SW480 (cell line): ENCODE measurements around the gene DTX4.

ENCODE experiments used
- DNase-seq: peaks from one replicate; pipeline ENCODE4 v3.0.0-alpha.2; 2016; ENCODE audit warnings: low spot score

Gene DTX4

GRCh38 chr11:59173080-59173963 lies 1.4 kb downstream of the DTX4 start:
- peak; percentile 25 for DNase-seq

GRCh38 chr11:59173964-59174663 lies 2.2 kb downstream of the DTX4 start:
- peak; percentile 70 for DNase-seq

GRCh38 chr11:59174664-59175033 lies 2.7 kb downstream of the DTX4 start:
- peak; percentile 74 for DNase-seq

GRCh38 chr11:59175091-59175501 lies 3.2 kb downstream of the DTX4 start:
- no peak for DNase-seq

- no peak for DNase-seq
Measured at GRCh38 chr11:59176330-59176729, 4.4 kb downstream of the DTX4 start.

- DNase-seq: no peak
Measured at GRCh38 chr11:59178402-59178801, 6.5 kb downstream of the DTX4 start.

GRCh38 chr11:59179121-59179520 lies 7.2 kb downstream of the DTX4 start:
- DNase-seq: no peak

- no peak for DNase-seq
Measured at GRCh38 chr11:59180168-59180776, 8.3 kb downstream of the DTX4 start.

GRCh38 chr11:59180907-59181306 lies 9.0 kb downstream of the DTX4 start:
- DNase-seq: no peak

GRCh38 chr11:59181746-59182456 lies 10.0 kb downstream of the DTX4 start:
- DNase-seq: no peak

- DNase-seq: no peak
Measured at GRCh38 chr11:59182457-59183151, 10.7 kb downstream of the DTX4 start.

GRCh38 chr11:59183771-59184170 lies 11.8 kb downstream of the DTX4 start:
- no peak for DNase-seq

- DNase-seq: no peak
Measured at GRCh38 chr11:59184691-59185339, 12.9 kb downstream of the DTX4 start.

GRCh38 chr11:59185386-59185945 lies 13.5 kb downstream of the DTX4 start:
- DNase-seq: no peak

GRCh38 chr11:59186130-59186594 lies 14.2 kb downstream of the DTX4 start:
- peak; percentile 23 for DNase-seq

- DNase-seq: no peak
Measured at GRCh38 chr11:59187035-59187434, 15.1 kb downstream of the DTX4 start.

- no peak for DNase-seq
Measured at GRCh38 chr11:59187587-59187986, 15.7 kb downstream of the DTX4 start.

GRCh38 chr11:59188954-59189353 lies 17.0 kb downstream of the DTX4 start:
- no peak for DNase-seq

GRCh38 chr11:59189986-59190385 lies 18.1 kb downstream of the DTX4 start:
- no peak for DNase-seq

GRCh38 chr11:59191095-59191494 lies 19.2 kb downstream of the DTX4 start:
- no peak for DNase-seq

- no peak for DNase-seq
Measured at GRCh38 chr11:59191890-59192289, 20.0 kb downstream of the DTX4 start.
